ENCODE measurements around the gene NLGN2. TPM values are rescaled to one million over a fixed set of nuclear protein-coding genes. Genes with fewer than 3 reads are reported as not detected.

Gene NLGN2
- total RNA-seq, 2 donors from 2014 or later: 6.3 to 12.2 TPM

GRCh38 chr17:7369825-7370224 is 37.8 kb upstream of the NLGN2 start:
- DNase-seq (ENCODE audit: low spot score): no peak
- TF ChIP-seq, protein P1, sequence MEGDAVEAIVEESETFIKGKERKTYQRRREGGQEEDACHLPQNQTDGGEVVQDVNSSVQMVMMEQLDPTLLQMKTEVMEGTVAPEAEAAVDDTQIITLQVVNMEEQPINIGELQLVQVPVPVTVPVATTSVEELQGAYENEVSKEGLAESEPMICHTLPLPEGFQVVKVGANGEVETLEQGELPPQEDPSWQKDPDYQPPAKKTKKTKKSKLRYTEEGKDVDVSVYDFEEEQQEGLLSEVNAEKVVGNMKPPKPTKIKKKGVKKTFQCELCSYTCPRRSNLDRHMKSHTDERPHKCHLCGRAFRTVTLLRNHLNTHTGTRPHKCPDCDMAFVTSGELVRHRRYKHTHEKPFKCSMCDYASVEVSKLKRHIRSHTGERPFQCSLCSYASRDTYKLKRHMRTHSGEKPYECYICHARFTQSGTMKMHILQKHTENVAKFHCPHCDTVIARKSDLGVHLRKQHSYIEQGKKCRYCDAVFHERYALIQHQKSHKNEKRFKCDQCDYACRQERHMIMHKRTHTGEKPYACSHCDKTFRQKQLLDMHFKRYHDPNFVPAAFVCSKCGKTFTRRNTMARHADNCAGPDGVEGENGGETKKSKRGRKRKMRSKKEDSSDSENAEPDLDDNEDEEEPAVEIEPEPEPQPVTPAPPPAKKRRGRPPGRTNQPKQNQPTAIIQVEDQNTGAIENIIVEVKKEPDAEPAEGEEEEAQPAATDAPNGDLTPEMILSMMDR (IDR thresholded peaks at IDR 0.05): no peak
- no peak overlapping the region for H3K27ac ChIP-seq
- no peaks in the 10 kb centered on the region for H3K4me1 ChIP-seq
- H3K27me3 ChIP-seq: no peaks in the 10 kb centered on the region
- H3K36me3 ChIP-seq: no peaks in the 10 kb centered on the region
- no peak overlapping the region for H3K4me3 ChIP-seq
- no peaks in the 10 kb centered on the region for H3K9me3 ChIP-seq

GRCh38 chr17:7370853-7371252 is 36.8 kb upstream of the NLGN2 start:
- Histone ChIP-seq H3K27me3 (no peaks in the 10 kb centered on the region), H3K4me1 (no peaks in the 10 kb centered on the region), H3K9me3 (no peaks in the 10 kb centered on the region), H3K36me3 (no peaks in the 10 kb centered on the region), H3K27ac (no peak overlapping the region), H3K4me3 (no peak overlapping the region)
- TF ChIP-seq, protein P1 (IDR thresholded peaks at IDR 0.05): no peak
- no peak for DNase-seq (ENCODE audit: low spot score)

GRCh38 chr17:7374353-7374752 is 33.3 kb upstream of the NLGN2 start:
- Histone ChIP-seq H3K27me3 (no peaks in the 10 kb centered on the region), H3K4me1 (no peaks in the 10 kb centered on the region), H3K36me3 (no peaks in the 10 kb centered on the region), H3K9me3 (no peaks in the 10 kb centered on the region), H3K27ac (no peak overlapping the region), H3K4me3 (no peak overlapping the region)
- TF ChIP-seq, protein P1 (IDR thresholded peaks at IDR 0.05): no peak
- DNase-seq (ENCODE audit: low spot score): no peak

GRCh38 chr17:7379134-7379533 is 28.5 kb upstream of the NLGN2 start:
- TF ChIP-seq, protein P1 (IDR thresholded peaks at IDR 0.05): no peak
- no peaks in the 10 kb centered on the region for H3K9me3 ChIP-seq
- no peaks in the 10 kb centered on the region for H3K36me3 ChIP-seq
- peaks cover 0 to 28% of the 10 kb centered on the region in 2 donors for H3K4me1 ChIP-seq
- no peak for DNase-seq (ENCODE audit: low spot score)
- H3K27me3 ChIP-seq: no peaks in the 10 kb centered on the region
- no peak overlapping the region for H3K4me3 ChIP-seq
- H3K27ac ChIP-seq: no peak overlapping the region

- peak overlapping the region; percentile 44 to 55 for H3K4me3 ChIP-seq
- peak overlapping the region; percentile 38 to 45 for H3K27ac ChIP-seq
- TF ChIP-seq, protein P1 (IDR thresholded peaks at IDR 0.05): no peak
- H3K27me3 ChIP-seq: no peaks in the 10 kb centered on the region
- H3K9me3 ChIP-seq: no peaks in the 10 kb centered on the region
- no peaks in the 10 kb centered on the region for H3K36me3 ChIP-seq
- peaks cover 0 to 31% of the 10 kb centered on the region in 2 donors for H3K4me1 ChIP-seq
- DNase-seq (ENCODE audit: low spot score): peak; percentile 69
Observed at GRCh38 chr17:7380321-7380720, 27.3 kb upstream of the NLGN2 start.

All from right atrium auricular region (tissue), 2 donors.